GM13977 (cell line): ENCODE results near the gene RANBP10.

Experiments
- DNase-seq: peaks from one replicate; pipeline ENCODE4 v3.0.0; 2012; ENCODE audit warnings: low spot score
- CTCF ChIP-seq: IDR thresholded peaks from 2 replicates; pipeline ENCODE4 v1.5.1; 2012; ENCODE audit warnings: mild to moderate bottlenecking, control low read depth; ENCODE audit not compliant: insufficient read depth; ENCODE audit errors: extremely low read depth, missing control alignments
- in situ Hi-C: fragments of 300-500 bp; cut with MboI; formaldehyde crosslinking; loops from one replicate; pipeline ENCODE4 v1.12.0; 2022; ENCODE audit warnings: low sequenced_read_pairs, low pct_unique_long_range_greater_than_20kb, mixed read lengths, inconsistent platforms; ENCODE audit not compliant: unreplicated experiment

RANBP10 gene

GRCh38 chr16:67704110-67704509 is 102.2 kb downstream of the RANBP10 start:
- in situ Hi-C loops, result no loop called here
- TF ChIP-seq CTCF, result no peak
- no peak for DNase-seq

- DNase-seq, result no peak
- in situ Hi-C loops, result no loop called here
- TF ChIP-seq CTCF, result no peak
Measured at GRCh38 chr16:67703626-67704025, 102.7 kb downstream of the RANBP10 start.

- in situ Hi-C loops, result no loop called here
Measured at GRCh38 chr16:67702130-67702529, 104.2 kb downstream of the RANBP10 start.

GRCh38 chr16:67701420-67701819 is 104.9 kb downstream of the RANBP10 start:
- no peak for TF ChIP-seq CTCF
- in situ Hi-C loops, result no loop called here
- no peak for DNase-seq

More at GRCh38 chr16:67702130-67702529, 104.2 kb downstream of the RANBP10 start:
- DNase-seq, result no peak
- TF ChIP-seq CTCF, result no peak

- DNase-seq, result no peak
- no peak for TF ChIP-seq CTCF
- in situ Hi-C loops, result loop anchor here (25.0 kb wide), 1 partner anchor 363 kb away; no protein-coding TSS in a partner anchor
Measured at GRCh38 chr16:67699265-67699664, 107.1 kb downstream of the RANBP10 start.

- no peak for DNase-seq
- no peak for TF ChIP-seq CTCF
- in situ Hi-C loops, result loop anchor here (25.0 kb wide), 1 partner anchor 365 kb away; no protein-coding TSS in a partner anchor
Measured at GRCh38 chr16:67697422-67698185, 108.8 kb downstream of the RANBP10 start.
